NCI-H226 (cell line): ENCODE measurements around the gene EVC.
A peak's percentile ranks its signal among the peaks of the same experiment; 100 is the strongest.
"Not testable (repeated sequence)": the region's sequence is repeated elsewhere in the genome, so short reads cannot be mapped to it uniquely, and the experiment has no call there.

Experiments
- DNase-seq: peaks from one replicate; pipeline ENCODE4 v3.0.0-alpha.2; 2015

Gene EVC

DNA sequence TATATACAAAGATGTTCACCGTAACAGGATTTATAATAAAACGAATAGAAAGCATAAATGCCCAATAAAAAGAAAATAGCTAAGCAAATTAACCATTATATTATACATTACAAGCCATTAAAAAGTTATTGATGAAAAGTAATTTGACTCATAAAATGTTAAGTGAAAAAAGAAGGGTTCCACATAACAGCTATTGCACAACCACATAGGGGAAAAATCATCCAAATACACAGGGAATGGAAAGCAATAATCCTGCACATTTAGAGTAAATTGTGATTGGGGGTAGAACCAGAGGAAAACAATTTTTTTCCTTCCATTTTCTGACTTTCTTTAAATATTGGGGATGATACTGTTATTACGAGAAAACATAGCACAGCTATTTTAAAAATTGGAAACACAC, 143.9 kb downstream of the EVC start:
- DNase-seq, result no peak

DNA sequence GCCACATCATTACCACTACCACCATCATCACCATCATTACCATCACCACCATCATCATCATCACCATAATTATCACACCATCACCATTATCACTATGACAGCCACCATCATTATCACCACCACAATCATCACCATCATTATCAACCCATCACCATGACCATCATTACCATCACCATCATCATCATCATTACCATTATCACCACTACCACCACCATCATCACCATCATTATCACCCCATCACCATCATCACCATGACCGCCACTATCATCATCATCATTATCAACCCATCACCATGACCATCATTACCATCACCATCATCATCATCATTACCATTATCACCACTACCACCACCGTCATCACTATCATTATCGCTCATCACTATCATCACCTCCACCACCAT, 145.4 kb downstream of the EVC start:
- DNase-seq, result not testable (repeated sequence)

DNA sequence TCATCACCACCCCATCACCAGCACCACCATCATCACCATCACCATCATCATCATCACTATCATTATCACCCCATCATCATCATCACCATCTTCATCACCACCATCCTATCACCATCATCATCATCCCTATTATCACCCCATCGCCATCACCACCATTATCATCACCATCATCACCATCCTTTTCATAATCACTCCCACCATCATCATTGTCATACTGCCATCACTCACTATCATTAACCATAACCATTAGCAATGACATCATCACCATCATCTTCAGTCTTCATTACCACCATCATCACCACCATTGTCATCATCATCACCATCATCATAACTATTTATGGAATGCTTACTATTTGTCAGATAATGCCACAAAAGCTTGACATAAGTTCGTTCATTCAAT, 146.2 kb downstream of the EVC start:
- DNase-seq, result no peak

DNA sequence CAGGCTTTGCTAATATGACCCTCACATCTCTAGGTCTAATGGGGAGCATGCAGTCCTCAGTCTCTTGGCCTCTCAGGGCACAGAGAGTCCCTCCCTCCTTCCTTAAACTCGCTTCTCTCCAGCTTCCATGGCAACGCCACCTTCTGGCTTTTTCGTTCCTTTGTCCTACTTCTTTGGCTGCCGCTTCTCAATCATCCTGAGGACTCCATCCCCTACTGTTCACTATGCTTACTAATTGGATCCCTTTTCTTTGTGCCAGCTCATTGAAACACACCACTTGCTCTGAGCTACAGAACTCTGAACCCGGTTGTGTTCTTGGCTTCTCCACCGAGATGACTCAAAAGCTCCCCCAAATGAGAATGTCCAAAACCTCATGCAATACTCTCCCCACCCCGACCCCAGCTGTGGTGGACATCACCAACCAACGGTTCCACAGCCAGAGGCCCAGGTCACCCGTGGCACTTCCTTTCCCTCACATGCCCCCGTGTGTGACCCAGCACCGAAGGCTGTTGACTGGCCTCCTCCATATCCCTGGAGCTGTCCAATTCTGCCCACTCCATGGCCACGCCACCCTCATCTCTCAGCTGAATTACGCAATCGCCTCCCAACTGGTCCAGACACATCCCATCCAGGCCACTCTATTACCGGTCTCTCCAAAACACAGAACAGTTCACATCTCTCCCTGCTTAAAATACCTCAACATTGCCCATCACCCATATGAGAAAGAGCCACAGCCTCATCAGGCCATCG, 147.2 kb downstream of the EVC start:
- DNase-seq, result no peak

DNA sequence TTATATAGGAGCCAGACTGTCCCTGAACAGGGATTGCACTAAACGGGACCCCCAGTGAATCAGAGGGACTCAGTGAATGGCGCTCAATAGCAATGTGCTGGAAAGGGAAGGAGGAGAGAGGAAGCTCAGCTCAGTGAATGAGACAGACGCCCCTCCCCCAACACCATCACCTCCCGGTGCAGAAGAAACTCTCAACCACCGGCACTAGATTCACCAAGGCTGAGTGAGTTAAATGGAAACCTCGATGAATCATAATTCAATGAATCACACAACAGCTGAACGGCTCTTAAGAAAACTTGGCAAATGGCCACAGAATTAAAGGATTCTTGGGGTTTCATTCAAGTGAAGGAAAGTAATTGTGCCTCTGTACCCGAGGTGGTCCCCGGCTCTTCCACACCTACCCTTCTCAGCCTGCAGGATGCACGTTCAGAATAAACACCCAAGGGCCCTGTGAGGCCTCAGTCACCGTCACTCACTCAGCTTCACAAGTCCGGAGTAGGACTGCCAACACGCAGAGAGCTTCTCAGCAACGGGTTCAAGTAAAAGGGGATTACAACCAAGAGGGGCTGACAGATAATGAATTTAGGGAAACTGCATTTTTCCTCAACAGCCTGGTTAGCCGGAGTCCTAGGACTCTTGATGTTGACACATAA, 152.6 kb downstream of the EVC start:
- peak; percentile 74 for DNase-seq
